ENCODE data around the gene CAPZA2.

DNA sequence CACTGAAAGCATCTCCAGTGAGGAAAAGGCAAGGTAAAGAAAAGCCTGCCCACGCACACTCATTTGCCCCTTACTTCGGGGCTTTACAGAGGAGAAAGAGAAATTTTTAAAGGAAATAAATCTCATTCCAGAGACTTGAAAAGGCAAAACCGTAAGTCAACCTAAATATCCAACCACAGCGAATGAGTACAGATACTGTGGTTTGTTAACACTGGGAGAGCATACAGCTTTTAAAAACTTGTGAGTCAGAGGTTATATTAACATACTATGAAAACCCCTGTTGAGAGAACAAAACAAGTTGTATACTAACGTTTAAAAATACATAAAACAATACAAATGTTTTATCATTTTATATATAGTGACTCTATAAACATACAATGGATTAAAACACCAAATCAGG is 62.4 kb downstream of the CAPZA2 start:
- TF ChIP-seq, protein P1, sequence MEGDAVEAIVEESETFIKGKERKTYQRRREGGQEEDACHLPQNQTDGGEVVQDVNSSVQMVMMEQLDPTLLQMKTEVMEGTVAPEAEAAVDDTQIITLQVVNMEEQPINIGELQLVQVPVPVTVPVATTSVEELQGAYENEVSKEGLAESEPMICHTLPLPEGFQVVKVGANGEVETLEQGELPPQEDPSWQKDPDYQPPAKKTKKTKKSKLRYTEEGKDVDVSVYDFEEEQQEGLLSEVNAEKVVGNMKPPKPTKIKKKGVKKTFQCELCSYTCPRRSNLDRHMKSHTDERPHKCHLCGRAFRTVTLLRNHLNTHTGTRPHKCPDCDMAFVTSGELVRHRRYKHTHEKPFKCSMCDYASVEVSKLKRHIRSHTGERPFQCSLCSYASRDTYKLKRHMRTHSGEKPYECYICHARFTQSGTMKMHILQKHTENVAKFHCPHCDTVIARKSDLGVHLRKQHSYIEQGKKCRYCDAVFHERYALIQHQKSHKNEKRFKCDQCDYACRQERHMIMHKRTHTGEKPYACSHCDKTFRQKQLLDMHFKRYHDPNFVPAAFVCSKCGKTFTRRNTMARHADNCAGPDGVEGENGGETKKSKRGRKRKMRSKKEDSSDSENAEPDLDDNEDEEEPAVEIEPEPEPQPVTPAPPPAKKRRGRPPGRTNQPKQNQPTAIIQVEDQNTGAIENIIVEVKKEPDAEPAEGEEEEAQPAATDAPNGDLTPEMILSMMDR (IDR thresholded peaks at IDR 0.05) = no peak
- no peak for TF ChIP-seq ZFX (IDR thresholded peaks at IDR 0.05; ENCODE audit: borderline replicate concordance)

Measured in 22Rv1 (cell line).